ENCODE measurements around the gene SPX. TPM values are rescaled to one million over a fixed set of nuclear protein-coding genes. Genes with fewer than 3 reads are reported as not detected.

Gene SPX, protein sequence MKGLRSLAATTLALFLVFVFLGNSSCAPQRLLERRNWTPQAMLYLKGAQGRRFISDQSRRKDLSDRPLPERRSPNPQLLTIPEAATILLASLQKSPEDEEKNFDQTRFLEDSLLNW
- polyA plus RNA-seq = 10 to 100 TPM in 2 of 3 donors, 1 to 10 TPM in 1; 9.0 to 21.3 (median 14.1) TPM

DNA sequence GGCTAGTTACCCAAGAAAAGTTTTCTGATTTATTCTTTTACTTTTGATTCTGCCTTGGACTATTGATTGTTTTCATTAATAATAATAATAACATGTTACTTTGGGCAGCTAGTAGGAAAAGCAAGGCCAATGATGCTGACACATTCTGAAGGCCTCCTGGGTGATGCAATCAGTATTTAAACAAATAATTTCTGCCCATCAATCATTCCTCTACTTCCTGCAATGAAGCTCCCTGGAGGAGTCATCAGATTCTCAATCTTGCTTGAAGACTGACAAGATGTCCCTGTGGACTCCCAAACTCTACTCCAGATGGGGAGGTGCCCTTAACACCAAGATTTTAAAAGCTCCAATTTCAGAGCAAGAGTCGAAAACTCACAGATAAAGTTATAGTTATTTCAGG is at the start of gene SPX:
SPX (plus strand) TSS at position 244 of the 400 bp plus-strand sequence. CDS start 177 bp downstream, outside the sequence.
- 62 to 85% (median 85%) methylated on average over 1 of the region's 1 CpG for WGBS, 3 donors
- no peak within 1 kb of the TSS for H3K27ac ChIP-seq (ENCODE audit: low read depth, low read length)

DNA sequence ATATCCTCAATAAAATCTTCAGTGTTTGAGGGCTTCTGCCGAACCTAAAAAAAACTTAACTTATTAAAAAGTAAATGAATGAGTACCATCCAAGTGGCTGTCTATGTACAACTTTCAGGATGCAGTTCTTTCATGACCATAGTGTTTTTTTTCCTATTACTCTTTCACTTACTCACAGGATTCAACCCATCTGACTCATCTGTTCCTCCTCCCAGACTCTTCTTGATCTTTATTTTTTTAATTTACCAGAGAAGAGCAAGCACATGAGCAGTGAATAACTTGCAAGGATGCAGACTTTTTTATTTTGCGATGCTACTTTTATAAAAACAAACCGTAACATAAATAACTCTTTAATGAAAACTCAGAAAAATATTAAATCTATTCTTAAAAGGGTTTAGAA is 49.1 kb upstream of the SPX start:
- no peak overlapping the region for H3K27ac ChIP-seq (ENCODE audit: low read depth, low read length)
- WGBS, 3 donors = 79 to 95% (median 95%) methylated on average over 3 of the region's 3 CpGs

DNA sequence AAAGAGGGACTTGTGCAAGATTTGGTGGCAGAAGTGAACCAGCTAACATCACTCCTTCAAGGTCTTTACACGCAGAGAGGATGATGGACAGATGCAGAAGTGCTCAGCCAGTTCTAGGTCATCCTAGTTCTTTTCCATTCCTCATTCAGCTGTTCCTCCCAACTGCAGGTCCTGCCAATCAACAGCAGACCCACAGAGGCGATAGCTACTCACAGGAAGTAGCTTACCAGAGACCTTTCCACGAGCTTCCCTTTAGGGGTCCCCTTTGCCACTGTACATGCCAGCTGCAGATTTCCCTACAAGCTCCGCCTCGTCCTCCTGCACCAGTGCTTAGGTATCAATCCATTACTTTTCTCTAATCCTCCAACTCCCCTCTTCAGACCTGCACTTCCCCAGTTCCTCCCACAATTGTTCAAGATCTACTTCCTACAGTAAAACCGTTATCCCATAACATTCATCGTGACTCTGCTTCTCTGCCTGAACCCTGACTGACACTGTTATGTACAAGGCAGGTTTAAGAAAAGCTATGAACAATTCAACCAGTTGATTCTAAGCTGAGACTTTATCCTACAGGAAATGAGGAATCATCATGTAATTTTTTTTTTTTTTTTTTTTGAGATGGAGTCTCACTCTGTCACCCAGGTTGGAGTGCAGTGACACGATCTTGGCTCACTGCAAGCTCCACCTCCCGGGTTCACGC is 47.2 kb upstream of the SPX start:
- 71 to 89% (median 87%) methylated on average over 10 of the region's 10 CpGs for whole genome bisulfite sequencing, 3 donors
- H3K27ac ChIP-seq (ENCODE audit: low read depth, low read length) = no peak overlapping the region

DNA sequence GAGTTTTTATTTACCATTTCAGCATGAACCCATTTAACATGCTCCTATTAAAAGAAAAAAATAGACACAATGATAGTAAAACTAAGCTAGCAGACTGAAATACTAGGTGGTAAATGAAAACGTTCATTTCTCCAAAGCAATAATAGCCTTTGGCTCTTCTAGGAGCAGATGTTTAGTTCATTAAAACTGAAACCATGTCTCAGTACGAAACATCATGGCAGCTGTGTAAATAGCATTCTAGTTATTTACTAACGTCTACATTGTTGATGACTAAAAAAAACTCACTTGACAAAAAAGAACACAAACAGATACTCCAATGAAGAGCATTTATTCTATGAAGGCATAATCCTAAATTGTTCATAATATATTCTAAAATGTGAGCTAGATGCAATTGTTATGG is 42.6 kb upstream of the SPX start:
- WGBS, 3 donors = 59 to 87% (median 85%) methylated on average over 3 of the region's 3 CpGs
- H3K27ac ChIP-seq (ENCODE audit: low read depth, low read length) = no peak overlapping the region

DNA sequence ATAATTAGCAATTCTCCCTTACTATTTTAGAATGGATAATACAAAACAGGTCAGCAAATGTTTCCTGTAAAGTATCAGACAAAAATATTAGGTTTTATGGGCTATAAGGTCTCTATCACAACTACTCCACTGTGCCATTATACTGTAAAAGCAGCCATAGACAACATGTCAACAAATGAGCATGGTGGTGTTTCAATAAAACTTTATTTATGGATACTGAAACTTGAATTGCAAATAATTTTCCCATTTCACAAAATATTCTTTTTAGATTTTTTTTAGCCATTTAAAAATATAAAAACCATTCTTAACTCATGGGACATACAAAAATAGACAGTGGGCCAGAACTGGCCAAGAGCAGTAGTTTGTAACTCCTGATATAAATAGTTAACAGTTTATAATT is 40.1 kb upstream of the SPX start:
- no peak overlapping the region for H3K27ac ChIP-seq (ENCODE audit: low read depth, low read length)

DNA sequence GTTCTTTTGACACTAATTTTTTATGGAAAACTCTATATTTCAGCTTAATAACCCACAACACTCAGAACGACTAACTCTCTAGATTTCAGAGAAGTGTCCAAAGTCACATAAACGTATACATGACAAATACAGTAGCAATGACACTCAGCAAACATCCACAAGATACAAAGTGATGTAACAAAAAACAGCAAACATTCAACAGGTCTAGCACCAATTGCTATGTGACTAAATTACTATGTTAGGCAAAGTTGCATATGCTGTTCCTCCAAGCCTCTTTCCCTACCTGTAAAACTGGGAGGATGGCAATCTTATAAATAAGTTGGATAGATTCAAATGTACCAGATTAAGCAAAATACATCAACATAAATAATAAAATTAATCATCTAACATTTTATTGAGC is 26.3 kb upstream of the SPX start:
- WGBS, 3 donors = 55 to 81% (median 74%) methylated on average over 2 of the region's 2 CpGs

DNA sequence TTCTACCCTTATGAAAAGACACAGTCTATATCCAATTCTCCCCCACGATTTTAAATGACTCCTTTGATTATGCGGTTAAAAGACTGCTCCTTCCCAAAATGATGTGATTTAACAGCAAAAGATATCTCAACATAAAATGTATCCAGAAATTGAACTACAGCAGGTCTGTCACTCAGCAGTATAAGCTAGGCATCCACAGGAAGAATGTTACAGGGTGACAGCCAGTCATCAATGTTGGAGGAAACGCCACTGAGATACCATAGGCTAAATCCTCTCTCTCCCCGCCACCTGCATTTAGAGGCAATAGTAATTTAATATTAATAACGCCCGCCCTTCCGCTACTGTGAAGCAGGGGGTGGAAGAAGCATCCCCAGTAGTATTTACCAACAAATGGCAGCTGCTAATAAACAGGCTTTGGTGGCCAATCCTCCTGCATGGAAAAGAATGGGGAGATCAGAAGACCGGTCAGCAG is 25.3 kb upstream of the SPX start:
- 7 to 9% (median 8%) methylated on average over 8 of the region's 8 CpGs for WGBS, 3 donors
- peak overlapping the region; percentile 88 for H3K27ac ChIP-seq (ENCODE audit: low read depth, low read length)

More for the DNA sequence above, 26.3 kb upstream of the SPX start:
- H3K27ac ChIP-seq (ENCODE audit: low read depth, low read length) = no peak overlapping the region

DNA sequence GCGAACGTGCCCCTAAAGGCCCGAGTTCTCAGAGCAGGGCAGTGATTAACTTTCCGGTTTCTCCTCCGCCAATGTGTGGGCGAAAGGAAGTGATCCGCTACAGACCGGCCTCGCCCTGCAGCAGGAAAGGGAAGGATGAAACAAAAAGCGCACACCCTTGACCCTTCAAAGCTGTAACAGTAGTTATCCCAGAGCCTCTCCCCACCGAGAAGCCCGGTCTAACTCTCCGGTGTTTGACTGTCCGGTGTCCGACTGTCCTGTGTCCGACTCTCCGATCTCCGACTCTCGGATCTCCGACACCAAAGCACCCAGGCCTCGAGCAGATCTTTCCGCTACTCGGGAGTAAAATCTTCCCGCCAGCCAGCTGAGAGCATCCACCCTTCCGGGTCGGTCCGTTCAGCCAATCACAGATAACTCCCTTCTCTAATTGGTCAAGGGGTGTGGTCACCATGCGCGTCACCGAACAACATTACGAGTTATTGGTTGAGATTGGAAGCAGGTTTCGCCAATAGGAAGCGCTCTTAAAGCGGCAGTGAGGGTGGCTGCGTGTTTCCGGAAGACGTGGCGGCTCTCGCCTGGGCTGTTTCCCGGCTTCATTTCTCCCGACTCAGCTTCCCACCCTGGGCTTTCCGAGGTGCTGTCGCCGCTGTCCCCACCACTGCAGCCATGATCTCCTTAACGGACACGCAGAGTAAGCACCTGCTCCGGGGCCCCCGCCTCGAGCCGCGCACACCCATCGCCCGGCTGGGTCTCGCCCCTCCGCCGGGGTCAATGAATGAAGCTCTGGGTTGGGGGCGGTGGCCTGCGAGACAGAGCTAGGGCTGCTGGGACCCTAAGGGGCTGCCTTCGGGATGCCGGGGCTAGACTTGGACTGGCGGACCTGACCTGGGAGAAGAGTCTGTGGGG is 24.6 kb upstream of the SPX start, which contains the start of the genes GOLT1B and RECQL:
GOLT1B (plus strand) TSS at position 532 of the 906 bp plus-strand sequence; CDS start at position 667, 135 bp downstream.
RECQL (minus strand) TSS at position 378 of the 906 bp plus-strand sequence. CDS start 2,065 bp downstream, outside the sequence.
- 0 to 1% (median 0%) methylated on average over 61 of the region's 61 CpGs for WGBS, 3 donors
- peak within 1 kb of the TSS; percentile 88 for H3K27ac ChIP-seq (ENCODE audit: low read depth, low read length)

DNA sequence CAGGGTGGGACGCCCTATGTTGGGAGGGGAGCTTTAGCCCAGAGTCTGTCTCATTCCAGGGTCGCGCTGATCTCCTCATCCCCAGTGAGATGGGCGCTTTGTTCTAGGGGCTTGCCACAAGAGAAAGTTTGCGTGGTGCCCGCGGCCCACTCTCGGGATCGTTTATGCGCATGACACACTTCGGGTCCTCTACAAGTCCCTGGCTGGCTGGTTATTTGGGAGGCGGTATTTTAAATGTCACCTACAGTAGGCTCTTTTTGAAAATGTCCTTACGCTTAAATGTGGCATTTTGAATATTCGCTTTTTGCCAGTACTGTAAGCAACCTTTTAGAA is 24.0 kb upstream of the SPX start:
- 1% methylated on average over 14 of the region's 14 CpGs for WGBS, 3 donors
- peak overlapping the region; percentile 88 for H3K27ac ChIP-seq (ENCODE audit: low read depth, low read length)

DNA sequence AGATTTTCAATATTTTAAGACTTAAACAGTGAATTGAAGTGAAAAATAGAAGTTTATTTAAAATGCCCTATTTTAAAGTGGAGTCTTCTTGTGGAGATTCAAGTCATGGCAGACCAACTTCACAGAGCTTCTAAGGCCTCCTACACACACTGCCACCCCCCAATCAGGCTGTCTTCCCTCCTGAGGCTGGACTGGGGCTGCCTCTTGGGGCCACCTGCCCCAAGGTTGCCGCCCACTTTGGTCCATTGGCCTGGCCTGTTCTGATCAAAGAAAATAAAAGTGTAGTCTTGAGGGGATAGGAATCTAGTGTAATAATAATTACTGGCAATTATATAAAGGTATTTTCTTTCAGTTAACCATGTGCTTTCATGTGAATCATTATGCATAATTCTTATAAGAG is 23.2 kb upstream of the SPX start:
- H3K27ac ChIP-seq (ENCODE audit: low read depth, low read length) = no peak overlapping the region
- WGBS, 3 donors = 76 to 91% (median 85%) methylated on average over 1 of the region's 1 CpG

DNA sequence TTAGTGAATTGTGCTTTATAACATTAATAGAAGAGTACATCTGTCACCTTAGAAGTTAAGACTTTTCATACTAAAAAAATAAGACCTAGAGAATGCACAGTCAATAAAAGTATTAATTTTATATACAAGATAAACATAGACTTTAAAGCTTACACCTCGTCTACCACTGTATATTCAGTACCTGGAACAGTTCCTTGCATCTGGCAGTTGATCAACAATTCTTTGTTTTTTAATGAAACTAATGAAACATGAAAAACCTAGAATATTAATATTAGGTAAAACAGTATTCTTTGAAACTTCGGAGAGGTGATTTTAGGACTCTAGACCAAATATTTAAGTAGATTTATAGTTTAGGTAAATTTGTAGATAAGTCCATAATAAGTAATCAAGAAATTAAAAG is 20.2 kb upstream of the SPX start:
- 30 to 76% (median 39%) methylated on average over 2 of the region's 2 CpGs for WGBS, 3 donors
- H3K27ac ChIP-seq (ENCODE audit: low read depth, low read length) = no peak overlapping the region

DNA sequence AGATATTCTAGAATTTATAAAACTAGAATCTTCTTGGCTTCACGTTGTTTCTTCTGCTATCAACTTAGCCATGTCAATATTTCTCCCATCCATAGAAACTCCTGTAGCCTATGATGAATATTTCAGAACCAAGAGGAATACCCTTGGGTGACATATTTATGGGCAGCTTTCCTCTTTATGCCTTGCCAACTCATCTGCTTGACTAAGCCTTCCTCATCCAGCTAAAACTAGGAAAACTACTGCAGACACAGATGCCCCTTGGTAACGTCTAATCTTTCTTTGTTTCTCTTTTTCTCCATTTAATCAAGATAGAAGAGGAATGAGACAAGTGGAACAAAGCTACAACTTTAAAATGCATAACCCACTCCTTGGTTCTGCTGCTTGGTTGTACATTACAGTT is 18.2 kb upstream of the SPX start:
- H3K27ac ChIP-seq (ENCODE audit: low read depth, low read length) = no peak overlapping the region
- 82 to 86% (median 82%) methylated on average over 2 of the region's 2 CpGs for WGBS, 3 donors

DNA sequence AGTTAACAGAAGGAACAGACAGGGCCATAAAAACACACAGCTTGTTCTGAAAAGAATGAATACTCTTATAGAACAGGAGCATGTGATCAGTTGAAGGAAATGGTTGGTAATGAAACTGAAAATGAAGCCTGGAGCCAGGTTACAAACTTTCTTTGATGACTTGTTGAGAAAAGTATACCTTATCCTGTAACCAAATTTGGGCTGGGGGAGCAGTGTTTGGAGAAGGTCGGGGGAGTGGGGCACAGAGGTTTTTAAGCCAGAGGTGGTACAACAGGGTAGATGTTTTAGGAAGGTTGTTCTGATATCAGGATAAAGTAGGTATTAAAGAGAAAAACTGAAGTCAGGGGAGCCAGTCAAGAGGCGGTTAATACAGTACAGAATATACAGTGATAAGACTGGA is 16.3 kb upstream of the SPX start:
- 43 to 48% (median 46%) methylated on average over 2 of the region's 2 CpGs for WGBS, 3 donors
- no peak overlapping the region for H3K27ac ChIP-seq (ENCODE audit: low read depth, low read length)

DNA sequence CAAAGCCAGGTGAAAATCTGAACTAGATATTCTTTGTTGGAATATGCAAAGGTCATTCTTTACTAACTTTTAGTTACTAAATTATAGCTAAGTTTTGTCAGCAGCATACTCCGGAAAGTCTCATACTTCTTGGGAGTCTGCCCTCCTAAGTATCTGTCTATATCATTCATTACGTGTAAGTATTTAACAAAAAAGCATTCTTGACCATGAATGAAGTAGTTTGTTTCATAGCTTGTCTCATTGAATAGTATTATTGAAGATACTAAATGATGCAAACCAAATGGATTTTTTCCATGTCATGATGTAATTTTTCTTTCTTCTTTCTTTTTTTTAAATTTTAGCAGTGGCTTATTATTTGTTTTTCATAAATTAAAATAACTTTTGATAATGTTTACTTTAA is 9.8 kb upstream of the SPX start:
- no peak overlapping the region for H3K27ac ChIP-seq (ENCODE audit: low read depth, low read length)
- WGBS, 3 donors = 95 to 96% (median 96%) methylated on average over 2 of the region's 2 CpGs

DNA sequence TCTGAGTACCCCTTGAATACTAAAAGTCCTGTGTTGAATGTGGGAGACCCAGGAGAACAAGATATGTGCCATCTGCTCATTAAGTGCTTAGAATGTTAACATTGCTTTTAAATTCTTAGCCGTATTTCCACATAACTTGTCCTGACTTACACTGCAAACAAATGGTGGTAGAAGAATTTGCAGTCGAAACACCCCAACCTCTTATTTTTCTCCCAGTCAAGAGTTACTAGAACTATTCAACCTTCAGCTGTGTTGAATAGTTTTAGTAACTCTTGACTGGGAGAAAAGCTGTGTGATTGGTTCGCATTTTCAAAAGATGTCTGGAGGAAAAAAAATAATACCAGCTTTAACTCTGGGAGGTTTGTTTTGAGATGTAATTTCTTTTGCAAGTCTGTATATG is 7.6 kb upstream of the SPX start:
- WGBS, 3 donors = 93 to 96% (median 94%) methylated on average over 3 of the region's 3 CpGs
- H3K27ac ChIP-seq (ENCODE audit: low read depth, low read length) = no peak overlapping the region

DNA sequence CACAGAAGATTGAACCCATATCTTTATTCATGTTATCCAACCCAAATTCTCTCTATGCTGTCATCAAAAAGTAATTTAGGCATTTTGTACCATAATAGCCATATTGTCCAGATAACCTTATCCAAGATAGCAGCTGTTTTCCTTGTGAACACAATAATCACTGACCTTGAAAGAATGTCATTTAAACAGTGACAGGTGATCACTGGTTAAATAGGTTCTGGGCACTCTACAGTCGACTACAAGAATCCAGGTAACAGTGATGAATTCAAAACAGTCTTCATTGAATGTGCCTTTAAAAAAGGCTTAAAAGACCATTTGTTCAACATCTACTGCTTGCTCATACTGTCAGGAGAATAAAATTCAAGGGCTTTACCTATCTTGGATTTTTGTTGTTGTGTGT is 4.6 kb upstream of the SPX start:
- 34 to 71% (median 55%) methylated on average over 1 of the region's 1 CpG for WGBS, 3 donors
- no peak overlapping the region for H3K27ac ChIP-seq (ENCODE audit: low read depth, low read length)

DNA sequence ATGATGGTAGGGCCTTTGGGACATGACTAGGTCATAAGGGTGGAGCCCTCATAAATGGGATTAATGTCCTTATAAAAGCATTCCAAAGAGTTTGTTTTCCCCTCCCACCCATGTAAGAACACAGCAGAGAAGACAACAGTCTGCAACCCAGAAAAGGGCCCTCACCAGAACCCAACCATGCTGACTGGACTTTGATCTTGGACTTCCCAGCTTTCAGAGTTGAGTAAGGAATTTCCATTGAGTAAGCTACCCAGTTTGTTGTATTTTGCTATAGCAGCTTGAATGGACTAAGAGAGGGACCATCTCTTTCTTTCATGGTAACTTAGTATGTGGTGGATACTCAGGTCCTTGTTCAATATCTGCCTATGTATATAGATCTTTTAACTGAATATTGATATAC is 2.9 kb upstream of the SPX start:
- H3K27ac ChIP-seq (ENCODE audit: low read depth, low read length) = no peak overlapping the region

DNA sequence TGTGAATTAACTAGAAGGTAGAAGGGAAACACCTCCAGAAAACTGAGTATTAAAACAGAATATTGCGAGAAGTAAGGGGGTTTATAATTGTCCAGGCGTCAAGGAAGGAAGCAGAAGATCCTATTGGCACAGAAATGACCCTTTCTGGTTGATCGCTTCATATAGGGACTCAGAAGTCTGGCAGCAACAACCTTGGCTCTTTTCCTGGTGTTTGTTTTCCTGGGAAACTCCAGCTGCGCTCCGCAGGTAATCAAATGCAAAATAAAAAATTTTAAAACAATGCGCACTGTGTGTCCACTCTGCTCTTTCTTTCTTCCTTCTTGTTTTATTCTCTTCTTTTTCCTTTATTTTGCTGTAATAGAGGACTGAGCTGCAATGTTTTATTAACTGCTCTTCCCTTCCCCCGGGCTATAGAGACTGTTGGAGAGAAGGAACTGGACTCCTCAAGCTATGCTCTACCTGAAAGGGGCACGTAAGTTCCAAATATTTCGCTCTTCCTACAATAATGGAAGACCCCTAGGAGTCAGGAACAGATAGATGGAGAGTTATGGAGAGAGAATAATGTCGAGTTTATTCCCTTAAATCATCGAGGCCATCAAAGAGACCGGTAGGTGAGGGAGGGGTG is 737 bp downstream of the SPX start:
- 12 to 35% (median 28%) methylated on average over 12 of the region's 12 CpGs for WGBS, 3 donors
- no peak overlapping the region for H3K27ac ChIP-seq (ENCODE audit: low read depth, low read length)

Measured in adipose tissue (tissue), 3 donors.